ENCODE results near the gene PLCL2.

PLCL2 gene

DNA sequence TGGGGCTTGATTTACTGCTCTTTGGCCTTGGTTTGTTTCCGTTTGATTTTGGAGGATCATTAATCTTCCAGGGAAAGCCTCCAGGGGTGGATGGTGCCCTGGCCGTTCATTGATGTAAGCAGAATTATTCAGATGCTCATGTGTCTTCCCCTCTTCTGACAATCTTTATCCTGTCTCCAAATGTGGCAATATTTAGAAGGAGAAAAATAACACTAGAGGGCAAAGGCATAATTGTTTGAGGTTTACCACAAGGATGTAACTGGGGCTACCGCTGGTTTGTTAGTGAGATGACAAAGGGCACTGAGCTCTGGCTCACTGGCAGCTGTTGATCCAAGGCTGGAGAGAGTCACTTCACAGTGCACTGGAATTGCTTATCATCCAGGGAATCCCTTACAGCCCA, 18.2 kb upstream of the PLCL2 start:
- DNase-seq: no peak

- DNase-seq: no peak
Measured at GRCh38 chr3:16868513-16868912, 16.2 kb upstream of the PLCL2 start.

- peak in 3 of 4 experiments; percentile 25 to 67 (median 49) for DNase-seq
Measured at GRCh38 chr3:16869261-16870005, 15.3 kb upstream of the PLCL2 start.

GRCh38 chr3:16871915-16872842, 12.6 kb upstream of the PLCL2 start:
- peak in 3 of 4 experiments; percentile 10 to 41 (median 19) for DNase-seq

DNA sequence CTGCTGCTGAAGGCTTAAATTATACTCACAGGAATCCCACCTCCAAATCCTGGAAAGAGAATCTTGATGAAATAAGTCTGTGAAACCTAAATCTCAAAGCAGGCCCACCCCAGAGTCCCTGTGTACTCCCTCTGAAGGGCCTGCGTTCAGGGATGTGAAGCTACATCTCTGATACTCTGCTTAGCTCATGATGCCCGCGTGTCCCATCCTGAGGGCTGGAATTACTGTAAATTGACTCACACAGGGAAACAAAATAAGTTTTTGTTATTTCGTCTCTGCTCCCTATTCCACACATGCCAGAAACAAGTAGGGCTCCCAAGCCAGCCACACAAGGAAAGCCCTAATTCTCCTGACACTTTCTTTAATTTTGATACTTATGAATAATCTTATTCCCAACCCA, 10.9 kb upstream of the PLCL2 start:
- DNase-seq: no peak

DNA sequence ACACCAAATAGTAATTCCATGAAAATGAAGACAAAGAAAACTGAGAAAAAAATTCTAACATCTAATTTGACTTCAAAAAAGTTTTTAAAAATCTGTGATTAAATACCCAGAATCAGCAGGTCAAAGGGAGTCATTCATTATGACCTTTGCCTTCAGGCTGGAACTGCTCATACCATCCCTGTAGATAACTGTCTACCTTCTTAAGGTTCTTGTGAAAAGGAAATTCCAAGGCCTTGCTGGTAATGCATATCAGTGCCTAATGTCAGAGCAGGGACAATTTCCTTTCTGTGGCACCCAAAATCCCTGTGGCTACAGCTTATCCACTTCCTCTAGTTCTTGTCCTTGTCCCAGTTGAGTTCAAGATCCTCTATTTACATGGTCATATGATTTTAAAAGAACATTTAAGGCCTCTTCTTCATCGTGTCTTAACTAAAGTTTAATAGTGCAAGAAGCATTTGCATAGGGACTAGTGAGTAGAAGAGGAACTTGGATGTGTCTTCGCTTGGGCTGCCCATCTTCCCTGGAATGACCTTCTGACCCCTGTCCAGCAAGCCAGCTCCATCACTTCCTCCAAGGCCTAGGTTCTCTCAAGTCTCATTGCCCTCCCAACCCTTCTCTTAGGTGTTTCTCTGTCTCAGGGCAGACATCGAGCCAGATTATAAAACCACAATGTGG, 8.7 kb upstream of the PLCL2 start:
- DNase-seq: peak; percentile 50 to 83 (median 78)

- DNase-seq: no peak
Measured at GRCh38 chr3:16877505-16877904, 7.2 kb upstream of the PLCL2 start.

DNA sequence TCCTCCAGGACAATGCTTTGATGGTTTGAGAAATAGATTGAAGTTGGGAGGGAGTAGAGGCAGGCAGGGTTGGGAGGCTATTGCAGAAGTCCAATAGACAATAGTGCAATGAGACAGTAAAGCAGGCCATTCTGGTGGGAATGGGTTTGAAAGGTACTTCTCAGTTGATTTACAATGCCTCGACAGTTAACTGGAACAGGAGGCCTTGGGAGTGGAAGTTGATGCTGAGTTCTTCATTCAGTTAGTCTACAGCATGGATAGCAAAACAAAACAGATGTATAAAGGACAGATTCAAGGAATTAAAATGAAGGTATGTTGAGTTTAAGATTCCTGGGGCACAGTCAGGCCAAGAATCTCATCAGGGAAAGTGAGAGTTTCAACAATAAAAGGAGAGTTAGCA, 6.8 kb upstream of the PLCL2 start:
- DNase-seq: no peak

DNA sequence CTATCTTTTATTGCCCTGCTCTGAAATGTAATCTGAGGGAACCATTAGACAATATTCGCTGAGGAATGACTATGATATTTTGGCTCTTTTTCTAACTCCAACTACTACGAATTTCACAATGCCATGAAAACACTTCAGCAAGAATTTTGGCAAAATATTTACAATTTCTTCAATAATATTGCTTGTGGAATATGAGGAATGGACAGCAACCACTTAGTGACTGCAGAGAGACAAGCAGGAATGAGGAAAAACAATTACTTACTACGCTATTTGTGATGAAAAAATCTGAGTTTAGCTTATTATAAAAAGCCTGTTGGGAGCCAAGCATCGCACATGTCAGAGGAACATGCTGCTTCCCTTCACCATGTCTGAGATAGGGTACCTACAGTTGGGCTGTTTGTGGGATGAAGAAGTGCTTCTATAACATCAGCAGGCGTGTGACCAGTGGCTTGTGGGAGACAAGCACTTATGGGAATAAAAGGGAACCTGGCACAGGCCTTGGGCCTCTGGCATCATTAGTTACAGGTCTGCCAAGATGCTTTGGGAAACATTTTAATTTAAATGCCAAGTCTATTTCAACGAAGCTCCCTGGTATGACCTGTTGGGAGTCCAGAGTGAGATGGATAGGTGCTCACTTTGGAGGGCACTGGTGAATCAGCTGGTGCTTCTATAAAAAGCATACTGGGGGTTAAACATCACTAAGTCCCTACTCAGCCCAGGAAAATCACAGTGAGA, 2.7 kb upstream of the PLCL2 start:
- peak; percentile 45 to 63 (median 60) for DNase-seq

DNA sequence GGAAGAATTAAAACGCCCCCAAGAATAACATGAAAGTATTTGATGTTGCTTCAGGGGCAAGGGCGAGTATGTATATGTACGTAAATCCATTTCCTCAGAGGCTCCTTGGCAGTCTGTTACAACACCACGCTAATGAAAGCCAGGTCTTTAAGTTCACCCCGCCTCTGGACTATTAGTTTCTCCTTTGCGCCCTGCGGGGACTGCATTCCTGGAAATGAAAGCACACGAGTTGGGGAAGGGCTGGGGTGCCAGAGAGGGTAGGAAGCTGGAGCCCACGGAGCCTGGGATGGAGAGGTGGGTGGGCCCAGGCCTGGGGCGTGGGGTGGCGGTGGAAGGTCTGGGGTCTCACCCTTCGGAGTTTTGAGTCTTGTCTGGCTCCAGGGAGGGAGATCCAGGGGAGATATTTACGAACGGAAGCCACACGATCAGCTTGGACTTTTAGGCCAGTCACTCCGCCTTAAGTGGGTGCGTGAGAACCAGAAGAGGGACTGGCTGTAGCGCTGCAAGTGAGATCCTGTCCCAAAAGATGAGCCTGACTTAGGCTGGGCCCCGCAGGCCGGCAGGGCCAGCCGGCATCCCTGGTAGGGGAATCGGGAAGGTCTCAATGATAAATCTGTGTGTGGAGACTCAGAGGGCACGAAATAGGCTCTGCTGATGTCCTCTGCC, 1.6 kb upstream of the PLCL2 start:
- peak in 1 of 4 experiments; percentile 21 for DNase-seq

- no peak for DNase-seq
Measured at GRCh38 chr3:16883723-16884083, 1.1 kb upstream of the PLCL2 start.

GRCh38 chr3:16884084-16884747, 539 bp upstream of the PLCL2 start:
- DNase-seq: peak; percentile 38 to 77 (median 62)

GRCh38 chr3:16885593-16886302, 993 bp downstream of the PLCL2 start:
- peak in 3 of 4 experiments; percentile 32 to 55 (median 38) for DNase-seq

DNA sequence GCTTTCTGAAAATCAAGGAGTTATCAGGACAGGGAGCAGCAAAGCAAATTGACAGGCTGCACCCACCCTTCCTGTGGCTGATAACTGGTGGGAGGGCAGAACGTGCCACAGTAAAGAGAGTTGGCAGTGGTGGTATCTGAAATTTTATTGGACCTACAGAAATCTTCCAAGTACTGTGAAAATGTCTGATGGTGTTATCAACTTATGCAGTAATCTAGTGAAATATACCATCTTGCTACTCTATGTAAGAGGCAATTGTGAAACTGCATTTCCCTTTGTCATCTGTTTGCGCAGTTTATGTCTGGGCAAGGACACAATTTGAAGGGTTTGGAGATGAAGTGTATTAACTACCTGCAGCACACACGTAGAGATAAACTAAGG, 1.5 kb downstream of the PLCL2 start:
- DNase-seq: peak; percentile 22 to 67 (median 53)

GRCh38 chr3:16887130-16887529, 2.4 kb downstream of the PLCL2 start:
- DNase-seq: no peak

DNA sequence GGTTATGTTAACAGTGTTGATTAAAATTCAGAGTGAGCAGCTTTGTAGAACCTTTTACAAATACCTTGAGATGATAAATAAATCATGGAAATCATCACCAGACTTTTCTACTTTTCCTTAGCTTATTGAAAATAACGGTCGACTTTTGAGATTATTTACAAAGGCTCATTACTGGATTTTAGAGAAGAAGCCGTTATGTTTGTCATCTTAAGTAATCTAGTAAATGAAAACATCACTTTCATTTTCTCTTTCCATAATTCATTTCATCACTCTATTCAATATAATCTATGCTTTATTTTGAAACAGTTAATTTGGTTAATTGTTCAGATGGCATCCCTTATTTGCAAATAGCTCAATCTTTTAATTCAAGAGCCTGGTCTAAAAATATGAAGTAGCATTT, 3.6 kb downstream of the PLCL2 start:
- no peak for DNase-seq

DNA sequence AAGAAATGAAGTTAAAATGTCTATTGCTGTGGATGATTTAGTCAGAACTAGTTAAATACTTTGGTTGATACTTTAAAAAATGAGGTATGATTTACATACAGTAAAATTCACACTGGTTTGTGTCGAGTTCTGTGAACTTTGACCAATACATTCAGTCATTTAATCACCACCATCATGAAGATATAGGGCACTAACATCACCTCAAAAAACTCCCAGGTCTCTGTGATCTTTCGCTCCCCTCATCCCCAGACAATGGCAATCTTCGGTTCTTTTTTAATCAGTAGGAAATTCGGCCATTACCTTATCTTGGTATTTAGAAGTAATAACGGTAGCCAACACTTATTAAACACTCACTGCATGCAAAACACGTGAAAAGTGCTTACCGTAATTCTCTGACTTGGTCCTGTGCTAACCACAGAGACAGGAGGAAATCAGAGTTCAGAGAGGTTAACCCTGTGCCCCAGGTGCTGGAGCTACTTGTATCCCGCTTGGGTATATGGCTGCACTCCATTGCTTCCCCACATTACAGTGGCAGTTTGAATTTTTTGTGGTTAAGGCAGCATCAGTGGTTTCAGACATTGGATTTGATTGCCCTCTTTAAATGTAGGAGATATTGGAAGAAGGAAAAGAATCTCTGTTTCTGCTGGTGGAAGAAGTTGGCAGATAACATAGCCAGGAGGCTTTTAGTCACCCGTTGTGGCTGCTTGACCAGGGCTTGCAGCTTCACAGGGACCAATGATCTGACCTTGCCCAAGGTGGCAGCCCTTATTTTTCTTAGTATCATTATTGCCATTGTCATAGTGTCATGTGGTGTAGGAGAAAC, 4.2 kb downstream of the PLCL2 start:
- DNase-seq: no peak

GRCh38 chr3:16890597-16891333, 6.0 kb downstream of the PLCL2 start:
- no peak for DNase-seq

GRCh38 chr3:16893618-16894200, 9.0 kb downstream of the PLCL2 start:
- DNase-seq: no peak
